K562 (cell line): ENCODE measurements around the gene ECT2.

Experiments used
- MAFK ChIP-seq: IDR thresholded peaks from 2 replicates; pipeline ENCODE4 v1.6.1; 2011; ENCODE audit warnings: low read length, improper control_type of control experiment
- NR3C1 ChIP-seq: sonication (generic); formaldehyde crosslinking; IDR thresholded peaks from 2 replicates; pipeline ENCODE4 v1.8.1; 2022; ENCODE audit warnings: missing genetic modification reagents
- USF2 ChIP-seq: sonication (generic); formaldehyde crosslinking; IDR thresholded peaks from 2 replicates; pipeline ENCODE4 v1.5.0; 2020; ENCODE audit warnings: missing genetic modification reagents

- no peak for TF ChIP-seq USF2
- no peak for TF ChIP-seq MAFK
- no peak for TF ChIP-seq NR3C1 (CRISPR knock-in tag)
Observed at GRCh38 chr3:172832983-172833382, 82.5 kb downstream of the ECT2 start.
